Heart left ventricle (tissue), 16 donors: ENCODE data around the gene KIF1C. TPM values are rescaled to one million over a fixed set of nuclear protein-coding genes. Genes with fewer than 3 reads are reported as not detected.

Source experiments
- ATAC-seq, 4 donors: fragments of 200-7000 bp; cut with Tn5 transposase; one replicate each; pipeline ENCODE4 v1.9.1; 2020 to 2022; ENCODE audit warnings: moderate library complexity in 4 of 4, mild to moderate bottlenecking in 3 of 4, moderate number of reproducible peaks in 1 of 4
- DNase-seq, 5 donors: peaks; one replicate each; pipeline ENCODE4 v3.0.0-alpha.2; 2020
- H3K27ac ChIP-seq, 12 donors: fragments of 200-600 bp; sonication (generic) in 4 of 12; one replicate each; pipeline versions ENCODE4 v1.5.0 to v1.8.0; 2016 to 2022; ENCODE audit warnings: mild to moderate bottlenecking in 2 of 12
- H3K27me3 ChIP-seq, 9 donors: fragments of 200-600 bp; sonication (generic) in 2 of 9; one replicate each; pipeline versions ENCODE4 v1.5.1 to v1.8.0; 2016 to 2022; ENCODE audit warnings: mild to moderate bottlenecking in 3 of 9
- H3K36me3 ChIP-seq, 9 donors: fragments of 200-600 bp; sonication (generic) in 2 of 9; one replicate each; pipeline versions ENCODE4 v1.5.0 to v1.8.0; 2018 to 2022; ENCODE audit warnings: mild to moderate bottlenecking in 2 of 9
- H3K4me1 ChIP-seq, 12 donors: fragments of 200-600 bp; sonication (generic) in 4 of 12; one replicate each; pipeline versions ENCODE4 v1.5.0 to v1.8.0; 2016 to 2022; ENCODE audit warnings: mild to moderate bottlenecking in 3 of 12
- H3K4me3 ChIP-seq, 12 donors: fragments of 200-600 bp; sonication (generic) in 4 of 12; one replicate each; pipeline versions ENCODE4 v1.5.0 to v1.8.0; 2017 to 2022; ENCODE audit warnings: mild to moderate bottlenecking in 9 of 12, moderate library complexity in 4 of 12
- H3K9me3 ChIP-seq, 12 donors: fragments of 200-600 bp; sonication (generic) in 4 of 12; one replicate each; pipeline versions ENCODE4 v1.5.0 to v1.8.0; 2016 to 2022; ENCODE audit warnings: mild to moderate bottlenecking in 1 of 12
- CTCF ChIP-seq, 12 donors: fragments of 200-600 bp; sonication (generic) in 4 of 12; IDR thresholded peaks; one replicate each; pipeline versions ENCODE4 v1.5.0 to v1.8.0; 2018 to 2022; ENCODE audit warnings: antibody characterized with exemption in 12 of 12, mild to moderate bottlenecking in 5 of 12
- POLR2A ChIP-seq, 2 donors: fragments of 450-650 bp; IDR thresholded peaks; one replicate each; pipeline ENCODE4 v1.6.1; 2017; ENCODE audit warnings: antibody characterized with exemption in 2 of 2, mild to moderate bottlenecking in 2 of 2, moderate library complexity in 2 of 2
- WGBS, 4 donors: extraction: QIAGEN DNeasy Blood & Tissue Kit in 2 of 4; methylation state at CpG; one replicate each; pipeline versions ENCODE4 v1.1.5 to v1.1.7; 2013 to 2018; 5-methylcytosine and 5-hydroxymethylcytosine counted together
- intact Hi-C, 10 donors: fragments of 100-400 bp; cut with DNase I; formaldehyde crosslinking; loops; one replicate each; pipeline versions ENCODE4 v1.11.1 to v1.14.2; 2022
- polyA plus RNA-seq, 2 donors: library from polyadenylated mRNA; stranded (reverse); fragments of 200-250 nt; gene quantifications; one replicate each; pipeline ENCODE4 v1.2.3, GENCODE V29; 2013
- total RNA-seq, 9 donors: library from RNA; depleted of rRNA in 2 of 9; stranded (reverse); fragments of >200 nt in 2 of 9; fragmentation: NEBNext Ultra II Directional in 3 of 9; extraction: Animal tissue kit (Norgen Biotek cat#: 25700) in 3 of 9; gene quantifications; one replicate each; pipeline versions ENCODE4 v1.1.0 to v1.2.4, GENCODE V29; 2016 to 2023
- donor health status: ischemic (EF 13 %, LVEDD 7.1; RV severe dilation, severe dysfunction).
- donor health status: healthy with polysubstance abuse.
- donor health status: DM: no; HTN: yes; CAD: no.
- donor health status: DM: no; HTN: no; CAD: no.
- donor health status: ischemic (EF 25% LVEDD 6.9; RV normal size, moderate dysfunction).
- donor health status: ischemic (EF 25% LVEDD 5.7; RV mildly dilated, moderate dysfunction).
- donor health status: healthy.
- donor health status: DM: yes; HTN: yes; CAD: no.
- donor health status: ischemic (EF 35%, LVEDD 5.7; RV mildly dilated, moderate dysfunction).
- donor health status: nonischemic (EF 11% LVEDD 7.7; RV severe dilation, severe dysfunction).
- donor health status: DM: yes; HTN: yes; CAD: no.
- donor health status: PGD.
- donor health status: ischemic (EF 29% LVEDD 5.4; RV normal size, mild dysfunction).
- donor health status: nonischemic (EF 23%, LVEDD 6.1; RV moderate dilation, normal function).

KIF1C gene
- total and polyA plus RNA-seq, 11 donors = 210 to 868 (median 526) TPM

- Histone ChIP-seq H3K4me3 (peak within 1 kb of the TSS; percentile 49 to 95 (median 76)), H3K36me3 (peaks cover 0 to 36% (median 24%) of the 10 kb centered on the region in 9 donors), H3K27me3 (no peaks in the 10 kb centered on the region), H3K4me1 (peaks cover 0 to 32% (median 23%) of the 10 kb centered on the region in 12 donors), H3K9me3 (no peaks in the 10 kb centered on the region), H3K27ac (peak within 1 kb of the TSS; percentile 77 to 97 (median 93))
- DNase-seq (peak; percentile 93 to 95 (median 94)), ATAC-seq (peak; percentile 91 to 97 (median 97))
- 0 to 1% (median 1%) methylated on average over 41 to 78 of the region's 78 CpGs for WGBS, 4 donors
- TF ChIP-seq POLR2A (IDR thresholded peaks at IDR 0.05) = peak in 1 of 2 donors; percentile 90
- TF ChIP-seq CTCF (IDR thresholded peaks at IDR 0.05) = peak; percentile 63 to 94 (median 80)
- intact Hi-C loops = loop anchor here (1.0 to 10.0 kb wide), 11 partner anchors 18 to 250 kb away; partner anchors contain the start of genes GP1BA (in 2 of the 10), CXCL16 (in 1 of the 10), PFN1 (in 1 of the 10) and SPAG7 (in 1 of the 10)
Observed at GRCh38 chr17:4986951-4987766, 10.6 kb upstream of the KIF1C start, which contains the start of gene CAMTA2. Gene CAMTA2 (minus strand): TSS chr17:4987675. CDS start chr17:4986222, 1,453 bp downstream.

GRCh38 chr17:4987767-4988567, 9.8 kb upstream of the KIF1C start:
- ATAC-seq (peak in 2 of 4 donors; percentile 3 to 46), DNase-seq (peak in 3 of 5 donors; percentile 50 to 66 (median 54))
- peak overlapping the region; percentile 77 to 97 (median 93) for H3K27ac ChIP-seq
- intact Hi-C loops = loop anchor here (1.0 to 10.0 kb wide), 11 partner anchors 19 to 251 kb away; partner anchors contain the start of genes GP1BA (in 2 of the 10), CXCL16 (in 1 of the 10), PFN1 (in 1 of the 10) and SPAG7 (in 1 of the 10)
- H3K4me3 ChIP-seq = peak overlapping the region; percentile 49 to 95 (median 76)
- H3K9me3 ChIP-seq = no peaks in the 10 kb centered on the region
- peaks cover 0 to 27% (median 16%) of the 10 kb centered on the region in 9 donors for H3K36me3 ChIP-seq
- H3K4me1 ChIP-seq = peaks cover 0 to 27% (median 23%) of the 10 kb centered on the region in 12 donors
- no peaks in the 10 kb centered on the region for H3K27me3 ChIP-seq
- TF ChIP-seq POLR2A (IDR thresholded peaks at IDR 0.05) = peak in 1 of 2 donors; percentile 24
- no peak for TF ChIP-seq CTCF (IDR thresholded peaks at IDR 0.05)
- WGBS, 4 donors = 2 to 6% (median 4%) methylated on average over 21 to 30 of the region's 30 CpGs

DNA sequence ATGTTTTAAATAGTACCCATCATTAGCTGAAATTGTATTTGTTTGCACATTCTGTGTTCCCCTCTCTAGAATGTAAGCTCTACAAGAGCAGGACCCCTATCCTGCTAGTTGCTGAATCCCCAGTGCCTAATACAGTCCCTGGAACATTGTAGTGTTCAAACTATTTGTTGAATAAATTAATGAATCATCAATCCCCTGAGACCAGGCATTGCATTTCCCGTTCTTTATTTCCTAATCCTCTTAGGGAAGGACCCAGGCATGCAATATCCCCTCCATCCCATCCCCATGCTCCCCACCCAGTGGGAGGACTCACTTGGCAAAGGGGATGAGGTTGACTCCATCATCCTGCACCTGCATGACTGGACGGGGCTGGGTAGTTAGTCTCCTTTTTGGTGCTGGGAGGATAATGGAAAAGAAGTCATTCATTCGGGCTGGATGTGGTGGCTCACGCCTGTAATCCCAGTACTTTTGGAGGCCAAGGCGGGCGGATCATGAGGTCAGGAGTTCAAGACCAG, 3.6 kb upstream of the KIF1C start:
- intact Hi-C loops = no loop called here
- no peak for DNase-seq
- 83 to 87% (median 86%) methylated on average over 6 of the region's 6 CpGs for WGBS, 4 donors
- H3K9me3 ChIP-seq = no peaks in the 10 kb centered on the region
- no peak for TF ChIP-seq POLR2A (IDR thresholded peaks at IDR 0.05)
- peaks cover 0 to 17% (median 13%) of the 10 kb centered on the region in 12 donors for H3K4me1 ChIP-seq
- H3K27me3 ChIP-seq = no peaks in the 10 kb centered on the region
- H3K36me3 ChIP-seq = no peaks in the 10 kb centered on the region
- H3K4me3 ChIP-seq = no peak overlapping the region
- H3K27ac ChIP-seq = no peak overlapping the region
- no peak for ATAC-seq
